ENCODE measurements around the gene SRGAP3.
A peak's percentile ranks its signal among the peaks of the same experiment; 100 is the strongest.
"Not testable (repeated sequence)": the region's sequence is repeated elsewhere in the genome, so short reads cannot be mapped to it uniquely, and the experiment has no call there.

Gene SRGAP3

GRCh38 chr3:9109568-9109914 is 139.9 kb downstream of the SRGAP3 start:
- DNase-seq, result no peak

- no peak for DNase-seq
Measured at GRCh38 chr3:9108876-9109567, 140.4 kb downstream of the SRGAP3 start.

DNA sequence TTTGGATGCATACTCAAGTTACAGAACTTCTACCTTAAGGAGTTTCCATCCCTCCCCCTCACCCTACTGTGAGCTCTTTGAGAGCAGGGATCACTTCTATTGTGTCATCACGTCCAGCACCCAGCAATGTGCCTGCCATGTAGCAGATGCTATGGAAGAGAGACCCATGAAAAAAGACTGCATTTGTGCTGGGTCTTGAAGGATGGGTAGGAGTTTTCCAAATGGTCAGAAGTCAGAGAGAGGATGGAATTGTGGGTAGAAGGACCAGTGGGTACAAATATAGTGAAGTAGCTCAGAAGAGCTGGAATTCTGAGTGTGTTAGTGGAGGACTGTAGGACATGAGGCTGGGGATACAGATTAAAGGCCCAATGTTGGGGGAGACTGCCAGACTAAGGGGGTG is 141.7 kb downstream of the SRGAP3 start:
- no peak for DNase-seq

DNA sequence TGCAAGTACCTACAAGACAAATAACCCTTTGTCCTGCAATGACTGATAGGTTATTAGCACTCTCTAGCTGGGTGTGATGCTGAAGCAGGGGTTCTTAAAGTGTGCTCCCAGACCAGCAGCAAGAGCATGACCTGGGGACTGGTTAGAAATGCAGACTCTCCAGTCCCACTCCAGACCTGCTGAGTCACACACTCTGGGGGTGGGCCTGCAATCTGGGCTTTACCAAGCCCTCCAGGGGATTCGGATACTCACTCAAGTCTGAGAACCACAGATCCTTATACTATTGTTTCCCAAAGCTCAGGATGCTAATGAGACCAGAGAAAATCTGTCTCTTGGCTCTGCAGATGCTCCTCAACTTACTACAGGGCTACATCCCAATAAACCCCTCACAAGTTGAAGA is 144.0 kb downstream of the SRGAP3 start:
- no peak for DNase-seq

DNA sequence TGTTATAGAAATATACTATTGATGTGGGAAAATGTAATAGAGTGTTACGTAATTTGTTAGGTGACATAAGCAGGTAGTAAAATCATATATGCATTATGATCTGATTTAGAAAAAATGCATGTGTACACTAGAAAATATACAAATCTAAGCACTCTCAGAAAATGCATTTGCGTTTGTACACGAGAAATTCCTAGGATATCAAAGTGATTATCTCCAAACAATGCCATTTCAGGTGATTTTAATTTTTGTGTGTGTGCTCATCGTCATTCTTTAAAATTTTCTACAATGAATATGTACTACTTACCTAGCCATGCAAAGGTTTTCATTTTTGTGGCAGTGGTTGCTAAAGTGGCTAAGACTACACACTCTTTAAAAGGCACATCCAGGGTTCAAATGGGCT is 145.3 kb downstream of the SRGAP3 start:
- DNase-seq, result no peak

DNA sequence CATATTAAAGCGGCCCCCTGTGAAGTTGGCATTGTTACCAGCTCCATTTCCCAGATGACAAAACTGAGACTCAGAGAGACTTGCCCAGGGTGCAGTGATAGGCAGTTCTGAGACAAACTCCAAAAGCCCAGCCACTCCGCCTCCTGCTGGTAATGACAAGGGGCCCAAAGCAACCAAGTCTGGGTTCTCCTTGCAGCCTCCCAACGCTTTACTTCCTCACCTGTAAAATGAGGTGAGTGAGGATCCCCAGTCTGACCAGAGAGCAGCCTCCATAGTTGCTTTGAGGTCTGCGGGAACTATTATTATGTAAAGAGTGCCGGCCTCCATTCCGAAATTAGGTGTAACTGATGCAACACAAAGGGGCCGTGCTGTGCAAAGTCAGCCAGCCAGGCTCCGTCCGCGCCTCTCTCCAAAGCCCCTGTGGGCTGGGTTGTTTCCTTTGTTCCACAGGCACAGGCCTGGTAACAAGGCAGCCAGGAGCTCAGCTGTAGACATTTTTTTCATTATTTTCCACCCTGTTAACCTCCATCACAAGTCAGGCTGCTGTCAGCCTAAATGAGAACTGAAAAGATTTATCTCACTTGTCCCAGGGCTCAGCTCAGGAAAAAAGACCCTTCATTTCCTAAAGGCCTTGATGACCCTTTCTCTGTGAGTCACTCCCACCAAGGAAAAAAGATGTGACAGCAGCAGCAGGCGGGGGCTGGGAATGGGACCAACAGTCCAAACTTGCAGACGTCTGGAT is 147.0 kb downstream of the SRGAP3 start:
- DNase-seq, result no peak

DNA sequence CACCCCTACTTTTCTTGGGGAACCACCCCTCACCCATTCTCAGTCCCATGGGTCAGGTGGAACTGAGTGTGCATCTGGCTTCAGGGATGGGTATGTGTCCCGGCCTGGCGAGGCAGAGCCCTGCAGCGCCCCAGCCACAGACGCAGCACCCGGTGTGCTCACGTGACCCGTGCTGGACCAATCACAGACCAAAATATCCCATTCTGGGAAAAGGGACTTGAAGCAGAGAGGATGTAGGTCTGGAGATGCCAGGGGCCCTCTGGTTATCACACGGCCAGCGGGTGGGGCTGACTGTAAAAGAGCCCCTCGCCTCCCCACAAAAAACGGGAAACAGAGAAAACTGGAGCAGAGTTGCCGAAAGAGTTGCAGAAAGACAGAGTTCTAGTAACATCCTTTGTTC is 148.2 kb downstream of the SRGAP3 start:
- DNase-seq, result no peak

- DNase-seq, result no peak
Measured at GRCh38 chr3:9100513-9100894, 148.9 kb downstream of the SRGAP3 start.

- no peak for DNase-seq
Measured at GRCh38 chr3:9099702-9100512, 149.5 kb downstream of the SRGAP3 start.

DNA sequence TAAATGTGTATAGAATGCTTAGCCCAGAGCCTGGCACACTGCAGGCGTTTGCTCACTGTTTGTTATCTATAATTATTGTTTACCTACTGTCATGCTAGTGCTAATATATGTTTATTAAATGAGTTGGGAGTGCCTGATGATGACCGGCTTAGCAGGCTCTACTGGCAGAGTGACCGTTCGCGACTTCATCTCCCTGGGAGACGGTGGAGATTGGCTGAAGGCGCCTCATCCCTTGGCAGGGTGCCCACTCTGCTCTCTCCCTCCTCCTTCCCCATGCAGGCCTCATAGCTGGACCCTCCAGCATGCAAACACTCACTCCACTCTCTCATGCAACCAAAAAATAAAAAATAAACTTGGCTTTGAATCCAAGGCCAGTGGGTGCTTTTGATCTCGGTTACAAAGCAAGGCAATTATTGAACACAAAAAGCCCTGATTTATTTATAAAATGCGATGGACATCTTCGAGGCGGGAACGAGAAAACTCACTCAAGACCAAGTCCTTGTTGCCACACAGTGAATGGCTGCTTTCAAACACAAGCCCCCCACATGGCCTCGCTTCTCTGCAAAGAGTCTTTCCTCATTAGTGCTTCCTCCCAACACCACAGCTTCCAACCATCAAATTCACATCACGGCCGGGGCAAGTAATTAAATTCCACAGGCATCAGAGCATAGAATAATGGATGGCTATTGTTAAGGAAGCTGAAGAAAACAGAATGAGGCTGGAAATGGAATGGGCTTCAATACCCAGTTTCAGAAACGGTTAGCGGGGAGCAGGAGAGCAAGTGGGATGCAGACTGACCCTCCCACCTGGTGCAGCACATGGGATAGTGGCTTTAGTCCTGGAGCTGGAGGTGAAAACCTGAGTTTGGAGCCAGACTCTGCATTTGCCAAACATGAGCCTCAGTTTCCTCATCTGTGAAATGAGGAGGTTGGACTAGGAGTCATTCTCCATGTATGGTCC is 150.4 kb downstream of the SRGAP3 start:
- no peak for DNase-seq

GRCh38 chr3:9097495-9097894 is 152.0 kb downstream of the SRGAP3 start:
- no peak for DNase-seq

DNA sequence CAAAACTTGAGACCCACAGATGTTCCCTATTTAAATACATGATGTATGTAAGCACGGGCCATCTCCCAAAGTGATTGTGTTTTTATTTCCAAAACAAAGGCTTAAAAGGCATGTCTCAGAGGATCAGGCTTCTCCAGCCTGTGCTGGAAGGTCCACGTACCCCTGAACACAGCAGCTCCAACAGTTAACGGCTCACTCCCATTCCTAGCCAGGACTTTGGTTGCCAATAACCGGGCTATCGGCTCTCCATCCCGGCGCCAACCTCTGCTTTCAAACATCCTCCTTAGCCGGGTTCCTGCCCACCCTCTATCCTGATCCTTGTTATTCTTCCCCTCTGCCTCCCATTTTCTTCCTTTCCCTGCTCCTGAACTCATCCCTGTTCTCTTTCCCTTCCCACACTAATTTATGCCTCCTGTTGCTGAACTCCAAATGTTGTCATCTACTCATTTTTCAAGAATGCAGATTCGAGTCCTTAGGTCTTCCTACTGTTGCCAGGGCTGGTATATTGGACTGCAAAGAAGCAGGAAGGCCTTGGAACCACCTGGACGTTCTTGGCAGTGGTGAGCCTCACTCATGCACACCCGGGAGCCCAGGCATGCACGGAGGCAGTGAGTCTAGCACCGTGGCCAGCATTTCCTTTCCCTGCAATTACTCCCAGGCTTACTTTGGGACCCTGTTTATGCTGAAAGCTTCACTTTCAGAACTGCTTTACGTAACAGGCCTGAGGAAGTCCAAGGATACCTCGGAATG is 157.8 kb downstream of the SRGAP3 start:
- no peak for DNase-seq

DNA sequence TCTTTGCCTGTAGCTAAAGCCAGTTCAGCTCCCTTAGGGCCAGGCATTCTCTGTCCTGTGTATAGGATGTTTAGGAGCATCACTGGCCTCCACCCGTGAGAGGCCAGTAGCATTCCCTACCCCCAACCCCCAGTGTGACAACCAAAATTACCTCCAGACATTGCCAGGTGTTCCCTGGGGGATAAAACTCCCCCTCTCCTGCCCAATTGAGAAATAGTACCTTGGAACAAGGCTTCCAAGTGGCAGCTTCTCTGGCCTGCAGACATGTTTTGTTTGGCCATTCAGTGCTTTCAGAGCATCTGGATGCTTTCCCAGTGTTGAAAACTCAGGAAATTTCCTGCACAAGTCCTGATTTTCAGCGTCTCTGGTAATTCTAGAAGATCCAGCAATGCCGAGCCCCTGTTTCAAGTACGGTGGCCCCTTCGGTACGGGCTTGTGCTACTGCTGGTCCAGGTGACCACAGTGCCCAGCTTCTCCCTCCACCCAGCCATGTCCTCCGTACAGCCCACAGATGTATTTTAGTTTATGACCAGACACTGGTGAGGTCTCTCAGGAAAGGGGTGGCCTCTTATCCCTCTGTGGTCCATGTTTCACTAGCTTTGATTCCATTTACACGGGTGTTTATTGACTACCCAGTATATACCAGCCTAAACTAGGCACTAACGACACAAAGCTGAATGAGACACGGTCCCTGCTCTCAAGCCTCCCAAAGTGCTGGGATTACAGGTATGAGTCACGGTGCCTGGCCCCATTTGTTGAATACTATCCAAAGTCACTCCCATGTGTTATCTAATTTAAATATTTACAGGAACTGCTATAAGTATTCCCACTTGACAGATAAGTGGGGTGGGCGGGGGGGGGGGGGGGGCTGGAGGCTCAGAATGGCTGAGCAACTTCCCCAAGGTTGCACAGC is 160.7 kb downstream of the SRGAP3 start:
- DNase-seq, result no peak

- DNase-seq, result peak; percentile 38
Measured at GRCh38 chr3:9087831-9088413, 161.5 kb downstream of the SRGAP3 start.

DNA sequence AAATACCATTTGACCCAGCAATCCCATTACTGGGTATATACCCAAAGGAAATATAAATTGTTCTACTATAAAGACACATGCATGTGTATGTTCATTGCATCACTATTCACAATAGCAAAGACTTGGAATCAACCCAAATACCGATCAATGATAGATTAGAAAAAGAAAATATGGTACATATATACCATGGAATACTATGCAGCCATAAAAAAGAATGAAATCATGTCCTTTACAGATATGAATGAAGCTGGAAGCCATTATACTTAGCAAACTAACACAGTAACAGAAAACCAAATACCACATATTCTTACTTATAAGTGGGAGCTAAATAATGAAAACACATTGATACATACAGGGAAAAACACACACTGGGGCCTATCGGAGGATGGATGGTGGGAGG is 164.0 kb downstream of the SRGAP3 start:
- not testable (repeated sequence) for DNase-seq

GRCh38 chr3:9081184-9081818 is 168.1 kb downstream of the SRGAP3 start:
- DNase-seq, result peak; percentile 13

GRCh38 chr3:9080163-9080562 is 169.3 kb downstream of the SRGAP3 start:
- no peak for DNase-seq

DNA sequence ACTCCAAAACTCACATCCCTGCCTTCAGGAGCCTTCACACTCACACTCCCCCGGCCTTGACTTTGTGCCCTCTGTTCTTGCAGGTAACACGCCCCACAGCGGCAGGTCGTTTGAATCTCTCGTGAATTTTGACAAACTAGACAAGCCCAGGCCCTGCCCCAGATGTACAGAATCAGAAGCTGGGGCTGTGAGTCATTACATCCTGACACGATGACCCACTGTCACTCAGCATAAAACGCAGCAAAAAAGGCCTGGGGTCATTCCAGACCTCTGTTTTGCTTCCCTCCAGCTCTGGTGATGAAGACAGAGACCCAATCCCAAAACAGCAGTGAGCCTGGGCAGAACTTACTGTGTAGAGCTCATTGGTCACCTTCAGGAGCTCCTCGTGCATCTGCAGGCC is 169.8 kb downstream of the SRGAP3 start:
- DNase-seq, result no peak

- peak; percentile 15 for DNase-seq
Measured at GRCh38 chr3:9078561-9079240, 170.7 kb downstream of the SRGAP3 start.

All from hematopoietic multipotent progenitor cell treated with erythropoietin and hydrocortisone succinate and interleukin-3 and kit ligand, for 4 days (in vitro differentiated cells).